NCI-H2107 treated with DMSO at 0.1 percent for 48 hours (cell line): Measurements from ENCODE around the gene UGT2B11.
"Not testable (repeated sequence)": the region's sequence is repeated elsewhere in the genome, so short reads cannot be mapped to it uniquely, and the experiment has no call there.

Experiments
- DNase-seq: peaks from one replicate; lab custom pipeline; 2025; ENCODE audit not compliant: unreplicated experiment; lab: John Stamatoyannopoulos, UW

UGT2B11 gene

GRCh38 chr4:69214716-69215115 lies at the start of gene UGT2B11:
UGT2B11 (minus strand) TSS chr4:69214748; CDS start chr4:69214722, 26 bp downstream.
- DNase-seq = no peak

- not testable (repeated sequence) for DNase-seq
Observed at GRCh38 chr4:69253147-69253772, 38.7 kb upstream of the UGT2B11 start.

GRCh38 chr4:69250884-69251283 lies 36.3 kb upstream of the UGT2B11 start:
- not testable (repeated sequence) for DNase-seq

- DNase-seq = not testable (repeated sequence)
Observed at GRCh38 chr4:69242562-69243240, 28.2 kb upstream of the UGT2B11 start.

- not testable (repeated sequence) for DNase-seq
Observed at GRCh38 chr4:69241746-69242145, 27.2 kb upstream of the UGT2B11 start.

GRCh38 chr4:69240787-69241186 lies 26.2 kb upstream of the UGT2B11 start:
- DNase-seq = not testable (repeated sequence)

GRCh38 chr4:69239557-69240168 lies 25.1 kb upstream of the UGT2B11 start:
- no peak for DNase-seq

- no peak for DNase-seq
Observed at GRCh38 chr4:69239092-69239491, 24.5 kb upstream of the UGT2B11 start.

GRCh38 chr4:69224891-69225290 lies 10.3 kb upstream of the UGT2B11 start:
- no peak for DNase-seq

GRCh38 chr4:69223277-69223676 lies 8.7 kb upstream of the UGT2B11 start:
- DNase-seq = not testable (repeated sequence)

GRCh38 chr4:69218491-69218890 lies 3.9 kb upstream of the UGT2B11 start:
- not testable (repeated sequence) for DNase-seq

- DNase-seq = no peak
Observed at GRCh38 chr4:69210911-69211310, 3.6 kb downstream of the UGT2B11 start.

GRCh38 chr4:69198506-69198905 lies 16.0 kb downstream of the UGT2B11 start:
- not testable (repeated sequence) for DNase-seq

GRCh38 chr4:69196209-69196965 lies 18.2 kb downstream of the UGT2B11 start:
- DNase-seq = no peak

- DNase-seq = no peak
Observed at GRCh38 chr4:69194166-69194565, 20.4 kb downstream of the UGT2B11 start.

- not testable (repeated sequence) for DNase-seq
Observed at GRCh38 chr4:69191905-69192304, 22.6 kb downstream of the UGT2B11 start.

- DNase-seq = not testable (repeated sequence)
Observed at GRCh38 chr4:69190621-69191020, 23.9 kb downstream of the UGT2B11 start.

- DNase-seq = not testable (repeated sequence)
Observed at GRCh38 chr4:69181519-69182169, 32.9 kb downstream of the UGT2B11 start.

- DNase-seq = not testable (repeated sequence)
Observed at GRCh38 chr4:69179817-69180216, 34.7 kb downstream of the UGT2B11 start.

- not testable (repeated sequence) for DNase-seq
Observed at GRCh38 chr4:69178751-69179205, 35.8 kb downstream of the UGT2B11 start.
